Suprapubic skin (tissue), 3 donors: ENCODE measurements around the gene WWC1.

Source experiments
- POLR2A ChIP-seq, 2 donors: fragments of 450-650 bp; IDR thresholded peaks; one replicate each; pipeline ENCODE4 v1.6.1; 2017; ENCODE audit warnings: antibody characterized with exemption in 2 of 2, mild to moderate bottlenecking in 2 of 2, moderate library complexity in 2 of 2
- TF ChIP-seq, protein P1 (sequence below), 2 donors: fragments of 200-600 bp in 1 of 2; fragments of 450-650 bp in 1 of 2; sonication (generic) in 1 of 2; IDR thresholded peaks; one replicate each; pipeline ENCODE4 v1.5.1; 2016 to 2019; ENCODE audit warnings: antibody characterized with exemption in 2 of 2, mild to moderate bottlenecking in 1 of 2, moderate library complexity in 1 of 2

DNA sequence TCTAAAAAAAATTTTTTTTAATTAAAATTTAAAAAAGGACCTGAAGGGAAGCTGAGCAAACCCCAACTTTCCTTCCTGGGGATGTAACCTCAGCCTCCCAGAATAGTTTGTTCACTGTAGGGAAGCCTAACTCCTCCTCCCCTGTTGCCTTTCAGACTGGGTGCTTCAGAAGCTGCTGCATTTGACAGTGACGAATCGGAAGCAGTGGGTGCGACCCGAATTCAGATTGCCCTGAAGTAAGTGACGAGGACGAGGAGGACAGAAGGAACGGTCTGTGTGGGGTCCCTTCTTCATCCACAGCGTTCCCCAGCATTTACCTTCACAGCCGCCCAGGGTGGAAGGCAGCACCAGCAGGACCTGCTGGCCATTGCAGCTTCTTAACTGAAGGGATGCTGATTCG, 137.1 kb downstream of the WWC1 start:
- TF ChIP-seq, protein P1, sequence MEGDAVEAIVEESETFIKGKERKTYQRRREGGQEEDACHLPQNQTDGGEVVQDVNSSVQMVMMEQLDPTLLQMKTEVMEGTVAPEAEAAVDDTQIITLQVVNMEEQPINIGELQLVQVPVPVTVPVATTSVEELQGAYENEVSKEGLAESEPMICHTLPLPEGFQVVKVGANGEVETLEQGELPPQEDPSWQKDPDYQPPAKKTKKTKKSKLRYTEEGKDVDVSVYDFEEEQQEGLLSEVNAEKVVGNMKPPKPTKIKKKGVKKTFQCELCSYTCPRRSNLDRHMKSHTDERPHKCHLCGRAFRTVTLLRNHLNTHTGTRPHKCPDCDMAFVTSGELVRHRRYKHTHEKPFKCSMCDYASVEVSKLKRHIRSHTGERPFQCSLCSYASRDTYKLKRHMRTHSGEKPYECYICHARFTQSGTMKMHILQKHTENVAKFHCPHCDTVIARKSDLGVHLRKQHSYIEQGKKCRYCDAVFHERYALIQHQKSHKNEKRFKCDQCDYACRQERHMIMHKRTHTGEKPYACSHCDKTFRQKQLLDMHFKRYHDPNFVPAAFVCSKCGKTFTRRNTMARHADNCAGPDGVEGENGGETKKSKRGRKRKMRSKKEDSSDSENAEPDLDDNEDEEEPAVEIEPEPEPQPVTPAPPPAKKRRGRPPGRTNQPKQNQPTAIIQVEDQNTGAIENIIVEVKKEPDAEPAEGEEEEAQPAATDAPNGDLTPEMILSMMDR (IDR thresholded peaks at IDR 0.05), result no peak
- TF ChIP-seq POLR2A (IDR thresholded peaks at IDR 0.05), result no peak
